Measurements from ENCODE around the gene ADCY10. TPM values are rescaled to one million over a fixed set of nuclear protein-coding genes. Genes with fewer than 3 reads are reported as not detected.
A peak's percentile ranks its signal among the peaks of the same experiment; 100 is the strongest.

The ADCY10 gene
- total RNA-seq, 1 experiment from 2014 or later: 0.35 TPM

- Mint-ChIP-seq H3K4me3 (ENCODE audit: unreplicated experiment) (no peak overlapping the region), H3K27me3 (ENCODE audit: insufficient read depth, unreplicated experiment) (no peaks in the 10 kb centered on the region), H3K4me1 (ENCODE audit: insufficient read depth, unreplicated experiment) (no peaks in the 10 kb centered on the region), H3K27ac (ENCODE audit: low read depth, unreplicated experiment) (no peak overlapping the region), H3K9me3 (ENCODE audit: unreplicated experiment) (peaks cover under 1% of the 10 kb centered on the region), H3K36me3 (ENCODE audit: insufficient read depth, unreplicated experiment) (no peaks in the 10 kb centered on the region)
- TF ChIP-seq CTCF (IDR thresholded peaks at IDR 0.05; ENCODE audit: unreplicated experiment): no peak
- ChIA-PET POLR2A (interaction anchor here (1.2 kb wide), 1 partner anchor 32 kb away, joined by 3 read pairs; the partner anchor contains the start of genes DCAF6 and MPC2), CTCF (interaction anchor here (0.6 to 0.9 kb wide), 2 partner anchors 13 to 102 kb away, joined by 3 read pairs; no protein-coding TSS in a partner anchor)
- BruUV-seq (replicated peaks): no TSS peak
- intact Hi-C loops (cut with micrococcal nuclease): no loop called here
- DNase-seq (ENCODE audit: unreplicated experiment): peak; percentile 26
These were observed 9.2 kb downstream of the ADCY10 start for GRCh38 chr1:167904652-167905130.

- Mint-ChIP-seq H3K9me3 (ENCODE audit: unreplicated experiment) (no peaks in the 10 kb centered on the region), H3K4me1 (ENCODE audit: insufficient read depth, unreplicated experiment) (no peaks in the 10 kb centered on the region), H3K36me3 (ENCODE audit: insufficient read depth, unreplicated experiment) (no peaks in the 10 kb centered on the region), H3K27ac (ENCODE audit: low read depth, unreplicated experiment) (no peak overlapping the region), H3K27me3 (ENCODE audit: insufficient read depth, unreplicated experiment) (no peaks in the 10 kb centered on the region), H3K4me3 (ENCODE audit: unreplicated experiment) (no peak overlapping the region)
- no TSS peak for BruUV-seq (replicated peaks)
- TF ChIP-seq CTCF (IDR thresholded peaks at IDR 0.05; ENCODE audit: unreplicated experiment): no peak
- intact Hi-C loops (cut with micrococcal nuclease): no loop called here
- POLR2A ChIA-PET: no interaction called here
- CTCF ChIA-PET: interaction anchor here (0.6 to 1.1 kb wide), 5 partner anchors 13 to 385 kb away, joined by 3 to 6 read pairs (median 4); no protein-coding TSS in a partner anchor
- no peak for DNase-seq (ENCODE audit: unreplicated experiment)
These were observed 13.0 kb downstream of the ADCY10 start for GRCh38 chr1:167900907-167901306.

- Mint-ChIP-seq H3K9me3 (ENCODE audit: unreplicated experiment) (no peaks in the 10 kb centered on the region), H3K4me3 (ENCODE audit: unreplicated experiment) (no peak overlapping the region), H3K4me1 (ENCODE audit: insufficient read depth, unreplicated experiment) (no peaks in the 10 kb centered on the region), H3K27me3 (ENCODE audit: insufficient read depth, unreplicated experiment) (no peaks in the 10 kb centered on the region), H3K27ac (ENCODE audit: low read depth, unreplicated experiment) (no peak overlapping the region), H3K36me3 (ENCODE audit: insufficient read depth, unreplicated experiment) (no peaks in the 10 kb centered on the region)
- POLR2A ChIA-PET: interaction anchor here (2.1 kb wide), 1 partner anchor 14 kb away, joined by 7 read pairs; the partner anchor contains the start of gene ADCY10
- peak; percentile 36 for DNase-seq (ENCODE audit: unreplicated experiment)
- intact Hi-C loops (cut with micrococcal nuclease): no loop called here
- TF ChIP-seq CTCF (IDR thresholded peaks at IDR 0.05; ENCODE audit: unreplicated experiment): no peak
- CTCF ChIA-PET: interaction anchor here (0.6 to 0.7 kb wide), 3 partner anchors 154 to 371 kb away, joined by 3 to 4 read pairs (median 3); no protein-coding TSS in a partner anchor
- BruUV-seq (replicated peaks): no TSS peak
These were observed 14.7 kb downstream of the ADCY10 start for GRCh38 chr1:167899253-167899681.

- H3K27me3 Mint-ChIP-seq (ENCODE audit: insufficient read depth, unreplicated experiment): no peaks in the 10 kb centered on the region
- intact Hi-C loops (cut with micrococcal nuclease): no loop called here
- H3K36me3 Mint-ChIP-seq (ENCODE audit: insufficient read depth, unreplicated experiment): no peaks in the 10 kb centered on the region
- CTCF ChIA-PET: interaction anchor here (0.6 kb wide), 2 partner anchors 154 to 187 kb away, joined by 3 read pairs; no protein-coding TSS in a partner anchor
- H3K4me3 Mint-ChIP-seq (ENCODE audit: unreplicated experiment): no peak overlapping the region
- H3K27ac Mint-ChIP-seq (ENCODE audit: low read depth, unreplicated experiment): no peak overlapping the region
- DNase-seq (ENCODE audit: unreplicated experiment): no peak
- H3K9me3 Mint-ChIP-seq (ENCODE audit: unreplicated experiment): no peaks in the 10 kb centered on the region
- no peaks in the 10 kb centered on the region for H3K4me1 Mint-ChIP-seq (ENCODE audit: insufficient read depth, unreplicated experiment)
- TF ChIP-seq CTCF (IDR thresholded peaks at IDR 0.05; ENCODE audit: unreplicated experiment): no peak
- BruUV-seq (replicated peaks): no TSS peak
- POLR2A ChIA-PET: interaction anchor here (2.1 kb wide), 1 partner anchor 14 kb away, joined by 7 read pairs; the partner anchor contains the start of gene ADCY10
These were observed 15.2 kb downstream of the ADCY10 start for GRCh38 chr1:167898578-167899222.
